PC-9 (cell line): Measurements from ENCODE around the gene TAS1R3.

Experiments
- EZH2 ChIP-seq: fragments of 200-600 bp; sonication (generic); IDR thresholded peaks from 2 replicates; pipeline ENCODE4 v1.8.0; 2017; ENCODE audit warnings: antibody characterized with exemption, low read depth
- TF ChIP-seq, protein P1 (sequence below): fragments of 200-600 bp; sonication (generic); conservative IDR thresholded peaks from 2 replicates; pipeline ENCODE4 v1.6.1; 2017; ENCODE audit warnings: mixed run types, antibody characterized with exemption, mild to moderate bottlenecking, moderate library complexity

DNA sequence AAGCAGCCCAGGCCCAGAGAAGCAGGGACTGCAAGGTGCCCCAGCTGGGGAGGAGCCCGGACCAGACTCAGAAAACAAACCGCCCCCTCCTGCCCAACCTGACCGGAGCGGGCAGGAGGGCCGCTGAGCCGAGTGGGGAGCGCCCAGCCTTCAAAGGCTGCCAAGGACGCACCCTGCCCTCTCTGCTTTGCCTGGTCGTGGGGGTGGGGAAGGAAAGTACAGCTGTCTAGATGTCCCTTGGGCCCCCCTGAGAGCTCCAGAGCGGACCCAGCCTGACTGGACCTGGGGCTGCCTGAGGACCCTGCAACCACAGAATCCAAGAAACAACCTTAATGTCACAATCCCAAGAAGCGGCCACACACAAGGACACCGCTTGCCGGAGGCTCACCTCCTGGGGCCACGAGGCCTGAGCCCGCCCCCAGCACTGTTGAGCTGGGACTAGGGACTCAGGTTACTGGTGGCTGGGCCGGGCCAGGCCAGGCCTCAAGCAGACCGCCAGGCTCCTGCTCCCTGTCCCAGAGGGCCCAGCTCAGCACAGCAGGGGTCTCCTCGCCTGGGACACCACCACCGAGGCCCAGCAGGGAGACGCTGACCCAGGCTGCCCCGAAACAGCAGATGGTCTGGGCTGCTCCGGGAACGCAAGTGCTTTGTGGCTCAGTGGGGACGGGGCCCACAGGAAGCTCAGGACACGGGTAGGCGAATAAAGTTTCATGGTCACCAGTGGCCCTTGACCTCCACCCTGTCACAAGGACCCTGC lies 16.8 kb downstream of the TAS1R3 start:
- TF ChIP-seq, protein P1, sequence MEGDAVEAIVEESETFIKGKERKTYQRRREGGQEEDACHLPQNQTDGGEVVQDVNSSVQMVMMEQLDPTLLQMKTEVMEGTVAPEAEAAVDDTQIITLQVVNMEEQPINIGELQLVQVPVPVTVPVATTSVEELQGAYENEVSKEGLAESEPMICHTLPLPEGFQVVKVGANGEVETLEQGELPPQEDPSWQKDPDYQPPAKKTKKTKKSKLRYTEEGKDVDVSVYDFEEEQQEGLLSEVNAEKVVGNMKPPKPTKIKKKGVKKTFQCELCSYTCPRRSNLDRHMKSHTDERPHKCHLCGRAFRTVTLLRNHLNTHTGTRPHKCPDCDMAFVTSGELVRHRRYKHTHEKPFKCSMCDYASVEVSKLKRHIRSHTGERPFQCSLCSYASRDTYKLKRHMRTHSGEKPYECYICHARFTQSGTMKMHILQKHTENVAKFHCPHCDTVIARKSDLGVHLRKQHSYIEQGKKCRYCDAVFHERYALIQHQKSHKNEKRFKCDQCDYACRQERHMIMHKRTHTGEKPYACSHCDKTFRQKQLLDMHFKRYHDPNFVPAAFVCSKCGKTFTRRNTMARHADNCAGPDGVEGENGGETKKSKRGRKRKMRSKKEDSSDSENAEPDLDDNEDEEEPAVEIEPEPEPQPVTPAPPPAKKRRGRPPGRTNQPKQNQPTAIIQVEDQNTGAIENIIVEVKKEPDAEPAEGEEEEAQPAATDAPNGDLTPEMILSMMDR = no peak
- TF ChIP-seq EZH2 = no peak
